ENCODE measurements around the gene CACNA2D2.

GRCh38 chr3:50551054-50551659, 47.7 kb upstream of the CACNA2D2 start:
- TF ChIP-seq CTCF (IDR thresholded peaks at IDR 0.05) (no peak), POLR2A (IDR thresholded peaks at IDR 0.05) (no peak)

All from lower leg skin (tissue), 3 donors.